ENCODE measurements around the gene NBDY. TPM values are rescaled to one million over a fixed set of nuclear protein-coding genes. Genes with fewer than 3 reads are reported as not detected.
"Not testable (repeated sequence)": the region's sequence is repeated elsewhere in the genome, so short reads cannot be mapped to it uniquely, and the experiment has no call there.

The NBDY gene
- total RNA-seq, 1 donor from 2014 or later, result 51.1 TPM

DNA sequence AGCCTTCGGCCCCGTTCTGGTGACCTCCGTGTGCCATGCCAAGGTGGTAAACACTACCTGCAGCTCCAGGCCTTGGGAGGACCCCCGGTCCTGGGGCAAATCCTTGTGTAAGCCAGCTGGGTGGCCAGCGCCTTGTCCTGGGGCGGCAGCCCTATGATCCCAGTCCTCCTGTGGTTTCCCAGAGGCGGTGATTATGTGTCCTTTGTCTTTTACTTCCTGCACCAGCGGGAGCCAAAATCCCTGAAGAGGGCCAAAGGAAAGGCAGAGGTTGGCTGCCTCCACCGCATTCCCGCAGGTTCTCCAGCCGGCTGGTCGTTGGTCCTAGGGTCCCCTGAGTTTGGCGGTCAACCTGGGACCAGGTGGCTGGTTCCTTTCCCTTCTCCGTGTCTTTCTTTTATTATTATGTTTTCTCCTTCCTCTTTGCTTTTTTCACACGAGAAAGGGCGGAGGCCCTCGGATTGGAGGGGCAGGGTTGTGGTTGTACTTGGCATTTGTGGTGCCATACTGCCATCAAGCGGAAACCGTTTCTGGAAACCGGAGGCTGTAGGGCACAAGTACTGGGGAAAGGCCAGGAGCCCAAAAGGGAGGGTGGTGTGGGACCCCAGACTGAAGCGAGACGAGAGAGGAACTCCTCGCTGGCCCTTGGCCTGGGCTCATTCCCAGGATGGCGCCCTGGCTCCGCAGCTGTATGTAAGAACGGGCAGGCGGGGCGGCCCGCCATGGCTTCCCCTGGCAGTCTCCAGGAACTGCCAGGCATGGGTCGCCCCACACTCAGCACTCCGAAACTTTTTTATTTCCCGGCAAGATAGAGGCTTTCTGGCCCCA, 49.3 kb downstream of the NBDY start:
- not testable (repeated sequence) for H3K4me3 Mint-ChIP-seq (ENCODE audit: unreplicated experiment); H3K27me3 Mint-ChIP-seq (ENCODE audit: low read depth); H3K4me1 Mint-ChIP-seq (ENCODE audit: low read depth); H3K36me3 Mint-ChIP-seq (ENCODE audit: low read depth); H3K27ac Mint-ChIP-seq (ENCODE audit: unreplicated experiment); DNase-seq (ENCODE audit: low spot score); H3K9me3 Mint-ChIP-seq (ENCODE audit: low read depth)

DNA sequence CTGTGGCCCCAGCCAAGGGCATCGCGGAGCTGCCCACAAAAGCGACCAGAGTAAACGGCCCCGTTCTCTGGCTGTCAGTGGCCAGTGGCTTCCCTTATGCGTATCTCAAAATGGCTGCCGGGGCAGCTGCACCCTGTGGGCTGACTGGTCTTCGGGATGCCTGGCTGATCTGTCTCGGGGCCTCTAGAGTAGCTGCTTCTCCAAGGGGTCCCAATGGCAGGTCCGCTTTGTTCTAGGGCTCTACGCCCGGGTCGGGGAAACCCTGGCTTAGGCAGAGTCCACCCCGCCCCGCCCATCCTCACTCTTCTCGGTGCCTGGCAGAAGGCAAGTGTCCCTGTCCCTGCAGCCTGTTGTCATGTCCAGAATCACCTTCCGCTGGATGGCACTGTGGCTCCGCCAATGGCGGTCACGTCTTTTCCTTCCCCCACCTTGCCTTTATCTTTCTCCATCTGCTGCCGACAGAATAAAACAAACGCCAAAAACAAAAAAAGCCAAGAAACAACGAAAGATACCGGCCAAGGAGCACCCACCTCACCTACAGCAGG, 50.0 kb downstream of the NBDY start:
- not testable (repeated sequence) for H3K4me1 Mint-ChIP-seq (ENCODE audit: low read depth); H3K4me3 Mint-ChIP-seq (ENCODE audit: unreplicated experiment); DNase-seq (ENCODE audit: low spot score); H3K36me3 Mint-ChIP-seq (ENCODE audit: low read depth); H3K27ac Mint-ChIP-seq (ENCODE audit: unreplicated experiment); H3K27me3 Mint-ChIP-seq (ENCODE audit: low read depth); H3K9me3 Mint-ChIP-seq (ENCODE audit: low read depth)

- not testable (repeated sequence) for H3K4me3 Mint-ChIP-seq (ENCODE audit: unreplicated experiment); H3K27ac Mint-ChIP-seq (ENCODE audit: unreplicated experiment); H3K36me3 Mint-ChIP-seq (ENCODE audit: low read depth); H3K9me3 Mint-ChIP-seq (ENCODE audit: low read depth); H3K27me3 Mint-ChIP-seq (ENCODE audit: low read depth); H3K4me1 Mint-ChIP-seq (ENCODE audit: low read depth)
- DNase-seq (ENCODE audit: low spot score), result peak; percentile 56
Measured at GRCh38 chrX:56780681-56781649, 51.9 kb downstream of the NBDY start.

DNA sequence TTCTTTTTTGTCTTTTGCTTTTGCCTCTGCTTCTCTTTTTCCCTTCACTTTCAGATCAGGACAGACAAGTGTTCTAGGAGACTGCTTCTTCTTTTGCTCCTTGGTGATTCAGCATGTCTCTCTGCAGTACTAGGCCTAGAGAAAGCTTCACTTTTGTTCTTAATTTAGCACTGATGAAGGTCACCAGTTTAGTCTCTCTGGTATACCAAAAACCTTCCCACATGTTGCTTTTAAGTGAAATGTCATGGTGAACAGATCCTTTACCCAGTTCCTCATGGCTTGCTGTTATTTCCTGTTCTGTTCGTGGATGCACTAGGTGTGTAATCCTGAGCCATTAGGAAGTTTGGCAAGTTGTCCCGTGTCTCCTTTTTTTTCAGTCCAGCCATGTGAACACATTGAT, 53.3 kb downstream of the NBDY start:
- Mint-ChIP-seq H3K36me3 (ENCODE audit: low read depth) (no peaks in the 10 kb centered on the region), H3K27ac (ENCODE audit: unreplicated experiment) (peak overlapping the region; percentile 52), H3K4me1 (ENCODE audit: low read depth) (no peaks in the 10 kb centered on the region), H3K27me3 (ENCODE audit: low read depth) (no peaks in the 10 kb centered on the region), H3K9me3 (ENCODE audit: low read depth) (peaks cover 6% of the 10 kb centered on the region), H3K4me3 (ENCODE audit: unreplicated experiment) (no peak overlapping the region)
- DNase-seq (ENCODE audit: low spot score), result no peak
- TF ChIP-seq CTCF (IDR thresholded peaks at IDR 0.05), result no peak

DNA sequence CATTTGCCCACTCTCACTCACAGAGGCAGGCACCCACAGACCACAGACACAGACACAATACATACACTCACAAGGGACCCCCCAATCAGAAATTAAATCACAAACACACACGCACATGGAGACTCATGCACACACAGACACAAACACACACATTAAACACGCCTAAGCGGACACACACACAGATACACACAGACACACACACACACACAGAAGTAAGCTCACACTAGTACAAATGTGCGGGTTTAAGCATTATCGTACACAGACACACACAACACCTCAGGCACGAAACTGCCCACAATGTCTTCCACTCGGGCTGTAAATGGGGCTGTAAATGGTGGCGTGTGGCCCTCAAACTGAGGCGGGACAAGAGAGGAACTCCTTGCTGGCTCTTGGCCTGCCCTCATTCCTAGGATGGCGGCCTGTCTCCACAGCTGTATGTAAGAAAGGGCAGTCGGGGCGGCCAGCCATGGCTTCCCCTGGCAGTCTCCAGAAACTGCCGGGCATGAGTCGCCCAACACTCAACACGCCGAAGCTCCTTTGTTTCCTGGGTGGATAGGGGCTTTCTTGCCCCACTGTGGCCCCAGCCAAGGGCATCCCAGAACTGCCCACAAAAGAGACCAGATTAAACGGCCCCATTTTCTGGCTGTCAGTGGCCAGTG, 53.9 kb downstream of the NBDY start:
- Mint-ChIP-seq H3K4me1 (ENCODE audit: low read depth) (no peaks in the 10 kb centered on the region), H3K4me3 (ENCODE audit: unreplicated experiment) (no peak overlapping the region), H3K27ac (ENCODE audit: unreplicated experiment) (peak overlapping the region; percentile 28), H3K27me3 (ENCODE audit: low read depth) (no peaks in the 10 kb centered on the region), H3K9me3 (ENCODE audit: low read depth) (peaks cover 6% of the 10 kb centered on the region), H3K36me3 (ENCODE audit: low read depth) (no peaks in the 10 kb centered on the region)
- TF ChIP-seq CTCF (IDR thresholded peaks at IDR 0.05), result no peak
- DNase-seq (ENCODE audit: low spot score), result peak; percentile 74

DNA sequence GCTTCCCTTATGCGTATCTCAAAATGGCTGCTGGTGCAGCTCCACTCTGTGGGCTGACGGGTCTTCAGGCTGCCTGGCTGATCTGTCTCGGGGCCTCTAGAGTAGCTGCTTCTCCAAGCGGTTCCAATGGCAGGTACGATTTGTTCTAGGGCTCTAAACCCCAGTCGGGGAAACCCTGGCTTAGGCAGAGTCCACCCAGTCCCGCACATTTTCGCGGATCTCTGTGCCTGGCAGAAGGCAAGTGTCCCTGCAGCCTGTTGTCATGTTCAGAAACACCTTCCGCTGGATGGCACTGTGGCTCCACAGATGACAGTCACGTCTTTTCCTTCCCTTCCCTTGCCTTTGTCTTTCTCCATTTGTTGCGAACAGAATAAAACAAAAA, 54.4 kb downstream of the NBDY start:
- Mint-ChIP-seq H3K27me3 (ENCODE audit: low read depth) (no peaks in the 10 kb centered on the region), H3K9me3 (ENCODE audit: low read depth) (peaks cover 6% of the 10 kb centered on the region), H3K36me3 (ENCODE audit: low read depth) (no peaks in the 10 kb centered on the region), H3K4me3 (ENCODE audit: unreplicated experiment) (no peak overlapping the region), H3K4me1 (ENCODE audit: low read depth) (no peaks in the 10 kb centered on the region), H3K27ac (ENCODE audit: unreplicated experiment) (no peak overlapping the region)
- peak; percentile 47 for DNase-seq (ENCODE audit: low spot score)
- TF ChIP-seq CTCF (IDR thresholded peaks at IDR 0.05), result no peak
